Gastroesophageal sphincter (tissue), 4 donors: ENCODE data around the gene CCDC186. TPM values are rescaled to one million over a fixed set of nuclear protein-coding genes. Genes with fewer than 3 reads are reported as not detected.
A peak's percentile ranks its signal among the peaks of the same experiment; 100 is the strongest.

ENCODE experiments used
- ATAC-seq: fragments of 150-250 bp; one replicate; pipeline ENCODE4 v1.9.1; 2016; ENCODE audit warnings: mild to moderate bottlenecking, moderate library complexity
- H3K27ac ChIP-seq, 4 donors: fragments of 200-600 bp; sonication (generic) in 3 of 4; 1 replicate in 3 of 4; 2 replicates in 1 of 4; pipeline ENCODE4 v1.5.1; 2016 to 2019
- H3K27me3 ChIP-seq: fragments of 200-600 bp; sonication (generic); one replicate; pipeline ENCODE4 v1.5.1; 2019
- H3K36me3 ChIP-seq, 2 donors: fragments of 200-600 bp; sonication (generic); one replicate each; pipeline ENCODE4 v1.5.1; 2019; ENCODE audit warnings: control low read depth in 1 of 2
- H3K4me1 ChIP-seq, 3 donors: fragments of 200-600 bp; sonication (generic); 1 replicate in 2 of 3; 2 replicates in 1 of 3; pipeline ENCODE4 v1.5.1; 2016 to 2019; ENCODE audit warnings: control low read depth in 2 of 3
- H3K4me3 ChIP-seq, 2 donors: fragments of 200-600 bp; sonication (generic); one replicate each; pipeline ENCODE4 v1.5.1; 2019; ENCODE audit warnings: mild to moderate bottlenecking in 1 of 2, moderate library complexity in 1 of 2
- H3K9me3 ChIP-seq, 3 donors: fragments of 200-600 bp; sonication (generic); one replicate each; pipeline ENCODE4 v1.5.1; 2017 to 2019; ENCODE audit warnings: control low read depth in 2 of 3
- EP300 ChIP-seq: sonication (generic); formaldehyde crosslinking; IDR thresholded peaks from one replicate; pipeline ENCODE4 v1.6.1; 2017; ENCODE audit warnings: antibody characterized with exemption, mild to moderate bottlenecking
- POLR2A ChIP-seq, 2 donors: fragments of 450-650 bp; IDR thresholded peaks; one replicate each; pipeline ENCODE4 v1.6.1; 2017; ENCODE audit warnings: antibody characterized with exemption in 2 of 2, mild to moderate bottlenecking in 2 of 2, moderate library complexity in 1 of 2
- POLR2AphosphoS5 ChIP-seq: sonication (generic); formaldehyde crosslinking; IDR thresholded peaks from one replicate; pipeline ENCODE4 v1.6.1; 2017; ENCODE audit warnings: antibody characterized with exemption
- WGBS, 2 donors: methylation state at CpG; one replicate each; pipeline ENCODE4 v1.1.5; 2018; ENCODE audit warnings: low coverage in 1 of 2; 5-methylcytosine and 5-hydroxymethylcytosine counted together
- total RNA-seq, 4 donors: library from RNA; depleted of rRNA; stranded (reverse); fragments of >200 nt; gene quantifications; one replicate each; pipeline ENCODE4 v1.1.0, GENCODE V29; 2016
- TF ChIP-seq, protein P1 (sequence below), 4 experiments: fragments of 200-600 bp in 2 of 4; fragments of 450-650 bp in 2 of 4; sonication (generic) in 1 of 4; IDR thresholded peaks; one replicate each; pipeline ENCODE4 v1.5.1; 2017 to 2019; ENCODE audit warnings: antibody characterized with exemption in 4 of 4, mild to moderate bottlenecking in 2 of 4, moderate library complexity in 2 of 4

The CCDC186 gene
- total RNA-seq, 4 donors from 2014 or later, result 15.8 to 24.7 (median 20.4) TPM

DNA sequence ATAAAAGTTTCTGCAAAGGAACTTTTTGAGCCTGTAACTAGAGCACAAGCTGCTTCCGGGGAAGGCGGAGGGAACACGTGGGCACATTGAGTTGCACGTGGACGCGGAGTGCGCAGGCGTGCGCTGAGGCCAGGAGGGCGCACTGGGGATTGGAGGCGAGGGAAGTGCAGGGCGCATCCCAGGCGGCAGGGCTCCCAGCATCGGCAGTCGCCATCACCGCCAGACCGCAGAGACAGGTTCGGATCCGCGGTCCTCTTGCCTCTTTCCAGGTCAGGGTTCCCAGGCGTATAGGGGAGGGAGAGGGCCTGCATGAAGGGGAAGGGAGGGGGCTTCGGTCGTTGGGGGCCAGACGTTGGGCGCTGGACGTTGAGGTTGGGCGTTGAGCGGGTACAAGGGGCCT lies 5.1 kb upstream of the CCDC186 start, which contains the start of gene TDRD1:
Gene TDRD1 (plus strand): TSS at position 206 of the 400 bp plus-strand sequence. CDS start 8,479 bp downstream, outside the sequence.
- Histone ChIP-seq H3K27me3 (no peaks in the 10 kb centered on the region), H3K4me3 (no peak within 1 kb of the TSS), H3K27ac (no peak within 1 kb of the TSS), H3K9me3 (no peaks in the 10 kb centered on the region), H3K4me1 (peaks cover 0 to 9% (median 0%) of the 10 kb centered on the region in 3 donors), H3K36me3 (no peaks in the 10 kb centered on the region)
- TF ChIP-seq EP300 (no peak), POLR2A (IDR thresholded peaks at IDR 0.05) (no peak), POLR2AphosphoS5 (no peak)
- TF ChIP-seq, protein P1, sequence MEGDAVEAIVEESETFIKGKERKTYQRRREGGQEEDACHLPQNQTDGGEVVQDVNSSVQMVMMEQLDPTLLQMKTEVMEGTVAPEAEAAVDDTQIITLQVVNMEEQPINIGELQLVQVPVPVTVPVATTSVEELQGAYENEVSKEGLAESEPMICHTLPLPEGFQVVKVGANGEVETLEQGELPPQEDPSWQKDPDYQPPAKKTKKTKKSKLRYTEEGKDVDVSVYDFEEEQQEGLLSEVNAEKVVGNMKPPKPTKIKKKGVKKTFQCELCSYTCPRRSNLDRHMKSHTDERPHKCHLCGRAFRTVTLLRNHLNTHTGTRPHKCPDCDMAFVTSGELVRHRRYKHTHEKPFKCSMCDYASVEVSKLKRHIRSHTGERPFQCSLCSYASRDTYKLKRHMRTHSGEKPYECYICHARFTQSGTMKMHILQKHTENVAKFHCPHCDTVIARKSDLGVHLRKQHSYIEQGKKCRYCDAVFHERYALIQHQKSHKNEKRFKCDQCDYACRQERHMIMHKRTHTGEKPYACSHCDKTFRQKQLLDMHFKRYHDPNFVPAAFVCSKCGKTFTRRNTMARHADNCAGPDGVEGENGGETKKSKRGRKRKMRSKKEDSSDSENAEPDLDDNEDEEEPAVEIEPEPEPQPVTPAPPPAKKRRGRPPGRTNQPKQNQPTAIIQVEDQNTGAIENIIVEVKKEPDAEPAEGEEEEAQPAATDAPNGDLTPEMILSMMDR (IDR thresholded peaks at IDR 0.05), result no peak
- ATAC-seq, result no peak
- 59 to 69% methylated on average over 12 to 15 of the region's 28 CpGs for WGBS, 2 donors

DNA sequence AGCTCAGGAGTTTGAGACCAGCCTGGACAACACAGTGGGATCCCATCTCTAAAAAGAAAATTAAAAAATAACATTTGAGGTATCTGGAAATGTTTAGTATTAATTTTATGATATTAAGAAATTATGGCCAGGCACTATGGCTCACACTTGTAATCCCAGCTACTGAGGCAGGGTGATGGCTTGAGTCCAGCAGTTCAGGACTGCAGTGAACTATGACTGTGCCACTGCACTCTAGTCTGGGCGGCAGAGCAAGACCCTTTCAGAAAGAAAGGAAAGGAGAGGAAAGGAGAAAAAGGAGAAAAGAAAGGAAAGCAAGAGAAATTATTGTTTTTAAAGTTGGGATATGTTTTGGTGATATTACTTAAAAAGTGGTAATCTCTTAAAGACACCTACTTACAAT lies 2.5 kb upstream of the CCDC186 start:
- TF ChIP-seq POLR2A (IDR thresholded peaks at IDR 0.05), result no peak
- TF ChIP-seq, protein P1 (IDR thresholded peaks at IDR 0.05), result no peak
- TF ChIP-seq EP300, result no peak
- TF ChIP-seq POLR2AphosphoS5, result no peak
- Histone ChIP-seq H3K27ac (no peak overlapping the region), H3K36me3 (no peaks in the 10 kb centered on the region), H3K27me3 (no peaks in the 10 kb centered on the region), H3K4me3 (no peak overlapping the region), H3K9me3 (no peaks in the 10 kb centered on the region), H3K4me1 (peaks cover 0 to 25% (median 0%) of the 10 kb centered on the region in 3 donors)
- 100% methylated on average over 1 of the region's 1 CpG; no CpG with 5 or more reads in 1 of the 2 donors for WGBS, 2 donors
- no peak for ATAC-seq

DNA sequence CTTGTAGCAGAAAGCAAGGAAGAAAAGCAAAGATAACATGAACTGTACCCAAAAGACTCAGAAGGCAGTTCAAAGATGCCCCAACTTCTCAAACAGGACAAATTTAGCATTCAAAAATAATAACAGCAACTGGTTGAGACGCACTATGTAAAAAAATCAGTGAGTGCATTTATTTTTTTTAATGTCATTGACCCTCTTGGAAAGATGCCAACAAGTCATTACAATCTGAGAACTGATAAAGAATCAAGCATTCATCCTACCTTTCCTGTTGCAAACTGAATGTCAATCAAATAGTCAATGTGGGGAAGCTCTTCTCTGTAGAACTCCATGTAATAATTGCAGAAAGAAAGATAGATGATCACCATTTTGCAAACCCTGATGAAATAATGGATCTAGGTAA lies 1.7 kb upstream of the CCDC186 start:
- Histone ChIP-seq H3K27me3 (no peaks in the 10 kb centered on the region), H3K36me3 (no peaks in the 10 kb centered on the region), H3K4me1 (peaks cover 0 to 25% (median 0%) of the 10 kb centered on the region in 3 donors), H3K9me3 (no peaks in the 10 kb centered on the region), H3K27ac (no peak overlapping the region), H3K4me3 (no peak overlapping the region)
- TF ChIP-seq EP300, result no peak
- TF ChIP-seq, protein P1 (IDR thresholded peaks at IDR 0.05), result no peak
- ATAC-seq, result no peak
- WGBS, 2 donors, result 88 to 93% methylated on average over 1 of the region's 1 CpG

DNA sequence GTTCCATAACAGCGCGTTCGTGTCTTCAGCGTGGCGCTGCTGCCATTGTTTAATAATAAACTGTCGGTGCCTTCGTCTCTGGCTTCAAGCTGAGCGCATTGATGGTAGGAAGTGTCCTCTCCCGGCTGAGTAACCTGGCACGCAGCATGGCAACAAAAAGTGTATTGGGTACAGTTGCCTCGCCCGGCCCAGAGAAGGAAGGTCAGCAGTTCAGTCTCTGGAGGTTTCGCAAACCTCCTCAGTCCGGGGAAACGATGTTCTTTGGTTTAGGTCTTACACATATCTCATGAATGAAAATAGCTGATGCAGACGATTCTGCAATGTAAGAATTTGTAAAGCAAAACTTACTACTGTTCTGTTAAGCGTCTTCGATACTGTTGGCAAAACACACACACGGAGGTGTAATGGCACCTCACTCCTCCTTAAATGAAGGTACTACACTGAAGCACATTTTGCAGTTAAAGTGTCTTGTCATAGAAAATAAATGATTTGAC lies 739 bp upstream of the CCDC186 start:
- H3K27ac ChIP-seq, result peak overlapping the region; percentile 82 to 96 (median 92)
- H3K36me3 ChIP-seq, result no peaks in the 10 kb centered on the region
- peak; percentile 51 for ATAC-seq
- H3K9me3 ChIP-seq, result no peaks in the 10 kb centered on the region
- peaks cover 0 to 25% (median 0%) of the 10 kb centered on the region in 3 donors for H3K4me1 ChIP-seq
- TF ChIP-seq POLR2A (IDR thresholded peaks at IDR 0.05) (no peak), POLR2AphosphoS5 (peak; percentile 43)
- no peaks in the 10 kb centered on the region for H3K27me3 ChIP-seq
- peak overlapping the region; percentile 93 to 94 for H3K4me3 ChIP-seq
- 2 to 7% methylated on average over 5 to 12 of the region's 19 CpGs for WGBS, 2 donors

DNA sequence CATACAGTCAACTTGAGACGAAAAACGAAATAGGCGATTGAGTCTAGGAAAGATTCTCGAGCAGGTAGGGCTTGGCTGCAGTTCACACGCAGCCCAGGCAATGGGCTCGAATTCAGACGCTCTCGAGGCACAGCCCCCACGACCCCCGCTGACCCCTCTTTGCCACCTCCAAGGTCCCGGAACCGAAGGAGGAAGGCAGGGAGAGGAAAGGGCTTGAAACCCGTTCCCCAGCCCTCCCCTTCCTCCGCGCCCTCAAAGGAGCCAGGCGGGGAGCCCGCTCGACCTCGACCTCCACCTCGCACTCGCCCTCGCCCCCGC lies 441 bp downstream of the CCDC186 start:
- H3K27me3 ChIP-seq, result no peaks in the 10 kb centered on the region
- peak overlapping the region; percentile 93 to 94 for H3K4me3 ChIP-seq
- 0 to 2% methylated on average over 8 to 12 of the region's 23 CpGs for WGBS, 2 donors
- peak overlapping the region; percentile 82 to 96 (median 92) for H3K27ac ChIP-seq
- TF ChIP-seq POLR2AphosphoS5, result no peak
- TF ChIP-seq EP300, result no peak
- TF ChIP-seq, protein P1 (IDR thresholded peaks at IDR 0.05), result no peak
- TF ChIP-seq POLR2A (IDR thresholded peaks at IDR 0.05), result no peak
- H3K9me3 ChIP-seq, result peaks cover 0 to 7% (median 0%) of the 10 kb centered on the region in 3 donors
- H3K4me1 ChIP-seq, result peaks cover 0 to 25% (median 0%) of the 10 kb centered on the region in 3 donors
- H3K36me3 ChIP-seq, result no peaks in the 10 kb centered on the region
- ATAC-seq, result peak; percentile 8
